HG03342 (cell line): ENCODE data around the gene CLINT1.
"Not testable (repeated sequence)": the region's sequence is repeated elsewhere in the genome, so short reads cannot be mapped to it uniquely, and the experiment has no call there.

Source experiments
- ATAC-seq: cut with Tn5 transposase; IDR thresholded peaks from one replicate; pipeline ENCODE4 v1.9.1; 2021; ENCODE audit warnings: mild to moderate bottlenecking, moderate library complexity; ENCODE audit not compliant: unreplicated experiment

Gene CLINT1

DNA sequence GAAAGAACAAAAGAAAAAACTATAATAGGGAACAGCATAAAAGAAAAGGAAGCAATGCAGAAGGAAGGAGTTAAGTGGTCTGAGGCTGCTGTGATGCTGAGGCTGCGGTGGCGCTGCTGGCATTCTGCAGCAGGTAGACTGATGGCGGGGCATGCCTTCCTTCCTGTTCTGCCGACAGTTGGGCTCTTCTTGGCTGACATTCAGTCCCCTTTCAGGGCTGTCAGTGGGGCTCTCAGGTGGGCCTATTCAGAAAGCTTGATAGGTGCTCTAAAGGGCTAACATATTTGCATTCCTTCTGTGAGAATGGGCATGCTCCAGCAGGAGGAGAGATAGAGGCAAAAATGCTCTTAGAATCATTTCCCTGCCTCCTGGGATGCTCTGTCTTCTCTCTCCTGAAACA is 5.1 kb upstream of the CLINT1 start:
- ATAC-seq, result no peak

DNA sequence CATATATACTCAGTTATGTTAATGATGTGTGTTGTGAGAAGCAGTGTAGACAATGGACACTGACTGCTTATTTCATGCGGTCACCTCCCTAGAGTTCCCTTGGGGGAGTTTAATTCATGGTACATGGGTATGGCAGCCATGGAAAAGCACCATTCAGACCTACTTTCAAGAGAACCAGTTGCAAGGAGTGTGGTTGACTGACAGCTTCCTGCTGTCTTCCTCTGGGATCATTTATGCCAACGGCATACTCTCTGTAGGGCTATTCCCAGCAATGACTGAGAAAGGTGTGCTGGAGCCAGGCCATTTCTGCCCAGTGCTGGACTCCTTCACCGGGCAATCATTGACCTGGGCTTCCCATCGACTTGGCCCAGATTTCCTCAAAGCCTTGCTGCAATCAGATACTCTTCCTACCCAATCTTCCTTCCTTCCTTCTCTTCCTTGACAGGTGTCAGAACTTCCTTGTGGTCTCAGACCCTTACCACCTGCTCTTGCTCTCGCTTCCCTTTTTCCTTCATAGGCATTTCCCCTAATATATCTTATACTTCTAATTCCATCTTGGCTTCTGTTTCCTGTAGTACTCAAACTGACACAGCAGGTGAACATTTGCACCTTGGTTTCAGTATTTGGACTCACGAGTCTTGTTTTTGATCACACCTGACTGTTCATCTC is 3.4 kb upstream of the CLINT1 start:
- no peak for ATAC-seq

- peak; percentile 74 for ATAC-seq
Observed at GRCh38 chr5:157860898-157861890, 2.2 kb upstream of the CLINT1 start.

- no peak for ATAC-seq
Observed at GRCh38 chr5:157859227-157859575, 256 bp upstream of the CLINT1 start.

DNA sequence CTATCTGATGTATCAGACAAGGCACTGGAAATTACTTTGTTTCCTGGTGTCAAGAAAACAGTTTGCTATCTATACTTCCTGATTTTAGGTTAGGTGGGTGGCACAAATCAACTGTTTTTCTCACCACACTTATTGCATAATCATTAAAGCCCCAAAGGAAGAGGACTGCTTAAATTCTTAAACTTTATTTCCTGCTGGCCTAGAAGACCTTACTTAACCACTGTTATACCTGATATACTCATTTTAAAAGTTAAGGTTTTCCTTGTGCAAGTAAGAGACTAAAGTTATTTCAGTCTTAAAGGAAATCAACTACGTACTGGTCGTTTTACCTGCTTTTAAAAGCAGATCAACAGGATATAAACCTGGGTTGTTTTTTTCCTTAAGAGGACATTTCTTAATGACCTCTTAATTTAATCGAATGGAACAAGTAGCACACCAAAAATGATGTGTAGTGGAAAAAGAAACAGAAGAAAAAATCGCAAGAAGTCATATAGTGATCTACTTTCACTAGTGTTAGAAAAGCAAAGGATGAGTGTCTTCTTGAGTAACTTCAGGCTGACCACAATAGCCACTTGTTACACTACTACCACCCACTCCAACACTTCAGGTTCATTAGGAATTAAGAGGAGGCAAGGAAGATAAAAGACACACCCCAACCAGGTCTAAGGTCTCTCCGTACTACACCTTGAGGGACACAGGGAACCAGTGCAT is 974 bp downstream of the CLINT1 start:
- no peak for ATAC-seq

GRCh38 chr5:157855404-157855994 is 3.4 kb downstream of the CLINT1 start:
- ATAC-seq, result no peak

- ATAC-seq, result not testable (repeated sequence)
Observed at GRCh38 chr5:157853365-157853764, 5.6 kb downstream of the CLINT1 start.

DNA sequence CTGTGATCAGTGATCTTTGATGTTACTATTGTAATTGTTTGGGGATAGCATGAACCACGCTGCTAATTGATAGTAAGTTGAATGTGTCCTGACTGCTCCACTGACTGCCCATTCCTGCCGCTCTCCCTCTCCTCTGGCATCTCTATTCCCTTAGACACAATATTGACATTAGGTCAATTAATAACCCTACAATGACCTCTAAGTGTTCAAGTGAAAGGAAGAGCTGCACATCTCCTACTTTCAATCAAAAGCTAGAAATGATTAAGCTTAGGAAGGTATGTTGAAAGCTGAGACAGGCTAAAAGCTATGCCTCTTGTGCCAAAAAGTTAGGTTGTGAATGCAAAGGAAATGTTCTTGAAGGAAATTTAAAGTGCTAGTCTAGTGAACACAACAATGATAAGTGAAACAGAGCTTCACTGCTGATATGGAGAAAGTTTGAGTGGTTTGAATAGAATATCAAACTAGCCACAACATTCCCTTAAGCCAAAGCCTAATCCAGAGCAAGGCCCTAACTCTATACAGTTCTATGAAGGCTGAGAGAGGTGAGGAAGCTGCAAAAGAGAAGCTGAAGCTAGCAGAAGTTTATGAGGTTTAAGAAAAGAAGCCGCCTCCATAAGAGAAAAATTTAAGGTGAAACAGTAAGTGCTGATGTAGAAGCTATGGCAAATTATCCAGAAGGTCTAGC is 12.9 kb downstream of the CLINT1 start:
- ATAC-seq, result no peak

GRCh38 chr5:157842787-157843186 is 16.2 kb downstream of the CLINT1 start:
- ATAC-seq, result no peak

DNA sequence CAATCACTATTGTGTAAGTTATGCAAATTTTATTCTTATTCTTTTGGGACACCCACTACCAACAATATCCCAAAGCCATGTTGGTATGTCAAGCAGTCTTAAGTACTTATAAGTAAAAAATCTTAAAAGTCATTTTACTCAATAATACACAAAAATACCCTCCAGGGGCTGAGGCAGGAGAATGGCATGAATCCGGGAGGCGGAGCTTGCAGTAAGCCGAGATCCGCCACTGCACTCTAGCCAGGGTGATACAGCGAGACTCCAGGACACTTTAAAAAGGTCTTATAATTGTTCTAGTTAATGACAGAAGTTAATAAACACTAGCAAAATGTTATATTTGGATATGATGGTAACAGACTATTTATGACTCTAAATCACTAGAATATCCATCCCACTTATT is 16.8 kb downstream of the CLINT1 start:
- ATAC-seq, result no peak

DNA sequence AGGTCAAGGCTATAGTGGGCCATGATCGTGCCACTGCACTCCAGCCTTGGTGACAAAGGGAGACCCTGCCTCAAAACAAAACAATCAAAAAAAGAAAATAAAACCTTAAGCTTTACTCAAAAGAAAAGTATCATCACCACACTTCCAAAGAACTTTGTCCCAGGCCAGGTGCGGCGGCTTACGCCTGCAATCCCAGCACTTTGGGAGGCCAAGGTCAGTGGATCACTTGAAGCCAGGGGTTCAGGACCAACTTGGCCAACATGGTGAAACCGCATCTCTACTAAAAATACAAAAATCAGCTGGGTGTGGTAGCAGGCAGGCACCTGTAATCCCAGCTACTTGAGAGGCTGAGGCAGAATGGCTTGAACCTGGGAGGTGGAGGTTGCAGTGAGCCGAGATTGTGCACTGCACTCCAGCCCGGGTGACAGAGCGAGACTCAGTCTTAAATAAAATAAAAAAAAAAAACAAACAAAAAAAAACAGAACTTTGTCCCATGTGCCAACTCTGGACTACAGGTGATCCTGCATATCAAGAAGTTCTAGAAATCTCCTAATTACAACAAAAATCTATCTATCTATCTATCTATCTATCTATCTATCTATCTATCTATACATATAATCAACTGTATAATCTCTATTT is 19.7 kb downstream of the CLINT1 start:
- ATAC-seq, result no peak

DNA sequence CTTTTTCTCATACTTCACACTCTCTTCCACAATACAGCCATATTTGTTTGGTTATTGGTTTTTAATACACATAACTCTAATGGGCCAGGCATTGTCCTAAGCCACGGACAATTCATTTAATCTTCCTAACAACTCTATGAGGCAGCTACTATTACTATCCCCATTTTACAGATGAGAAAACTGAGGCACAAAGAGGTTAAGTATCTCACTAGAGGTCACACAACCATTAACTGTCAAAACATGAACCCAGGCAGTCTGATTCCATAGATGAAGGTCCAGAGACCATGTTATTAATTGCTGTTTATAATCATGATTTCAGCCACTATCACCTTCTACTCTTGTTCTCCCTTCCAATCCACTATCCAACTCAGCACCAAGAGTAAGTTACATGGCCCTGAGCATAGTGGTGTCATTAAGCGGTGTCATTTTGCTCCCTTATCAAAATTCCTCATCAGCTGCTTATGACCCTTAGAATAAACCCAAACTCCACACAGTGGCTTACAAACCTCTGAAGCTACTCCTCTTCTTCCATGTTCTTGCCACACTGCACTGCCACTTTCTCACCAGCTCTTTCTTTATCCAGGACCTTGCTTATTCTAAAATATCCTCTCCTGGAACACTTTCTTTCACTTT is 22.7 kb downstream of the CLINT1 start:
- no peak for ATAC-seq

- no peak for ATAC-seq
Observed at GRCh38 chr5:157835041-157835440, 23.9 kb downstream of the CLINT1 start.

GRCh38 chr5:157828944-157829639 is 29.9 kb downstream of the CLINT1 start:
- ATAC-seq, result no peak

DNA sequence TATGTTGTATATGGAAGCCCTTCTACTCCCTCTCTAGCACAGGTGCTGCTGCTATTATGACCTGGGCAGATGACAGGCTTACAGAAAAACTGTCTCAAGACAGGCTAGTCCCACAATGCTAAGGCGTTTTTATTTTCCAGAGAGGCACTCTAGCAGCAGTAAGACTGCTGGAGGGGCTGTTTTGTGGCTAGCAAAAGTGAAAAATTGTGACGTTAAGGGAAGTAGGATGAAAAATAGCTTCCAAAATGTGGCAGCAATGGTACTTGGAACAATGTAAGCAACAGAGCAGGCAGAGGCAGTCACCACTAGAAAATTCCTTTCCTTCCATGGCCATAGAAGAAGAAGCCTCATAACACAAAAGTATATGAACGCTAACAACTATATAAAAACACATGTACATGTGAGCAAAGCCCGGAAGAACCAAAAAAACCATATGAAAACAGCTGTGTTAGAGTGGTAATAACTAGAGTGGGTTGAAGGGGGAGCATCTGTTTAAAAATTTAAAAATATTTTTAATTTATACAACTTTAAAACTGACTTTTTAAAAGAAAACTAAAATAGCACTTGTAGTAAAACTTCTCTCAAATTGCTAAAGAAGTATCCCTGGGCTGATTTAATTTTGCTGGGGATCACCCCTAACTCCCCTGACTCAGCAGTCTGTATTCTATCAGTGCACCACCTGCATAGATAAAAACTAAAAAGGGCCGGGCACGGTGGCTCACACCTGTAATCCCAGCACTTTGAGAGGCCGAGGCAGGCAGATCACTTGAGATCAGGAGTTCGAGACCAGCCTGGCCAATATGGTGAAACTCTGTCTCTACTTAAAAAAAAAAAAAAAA is 30.6 kb downstream of the CLINT1 start:
- no peak for ATAC-seq

- ATAC-seq, result no peak
Observed at GRCh38 chr5:157827423-157827822, 31.5 kb downstream of the CLINT1 start.

GRCh38 chr5:157823655-157824054 is 35.3 kb downstream of the CLINT1 start:
- no peak for ATAC-seq
